HG02852 (cell line): ENCODE data around the gene MET.
"Not testable (repeated sequence)": the region's sequence is repeated elsewhere in the genome, so short reads cannot be mapped to it uniquely, and the experiment has no call there.

Source experiments
- ATAC-seq: cut with Tn5 transposase; IDR thresholded peaks from one replicate; pipeline ENCODE4 v1.9.1; 2021; ENCODE audit warnings: mild to moderate bottlenecking, moderate library complexity; ENCODE audit not compliant: unreplicated experiment

MET gene

DNA sequence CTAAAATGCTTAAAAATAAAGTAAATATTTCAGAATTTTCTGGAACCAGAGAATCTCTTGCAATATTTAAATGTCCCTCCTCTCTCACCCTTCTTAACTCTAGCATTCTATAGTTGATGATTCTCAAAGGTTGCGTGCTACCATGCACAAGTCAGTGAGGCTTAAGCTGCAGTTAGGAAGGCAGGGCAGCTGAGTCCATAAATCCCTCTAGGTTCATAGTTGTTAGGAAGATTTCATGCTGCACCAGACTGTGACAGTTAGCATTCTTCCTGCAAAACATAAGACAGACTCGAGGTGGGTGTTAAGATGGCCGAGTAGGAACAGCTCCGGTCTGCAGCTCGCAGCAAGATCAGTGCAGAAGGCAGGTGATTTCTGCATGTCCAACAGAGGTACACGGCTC, 70.6 kb downstream of the MET start:
- ATAC-seq, result no peak

DNA sequence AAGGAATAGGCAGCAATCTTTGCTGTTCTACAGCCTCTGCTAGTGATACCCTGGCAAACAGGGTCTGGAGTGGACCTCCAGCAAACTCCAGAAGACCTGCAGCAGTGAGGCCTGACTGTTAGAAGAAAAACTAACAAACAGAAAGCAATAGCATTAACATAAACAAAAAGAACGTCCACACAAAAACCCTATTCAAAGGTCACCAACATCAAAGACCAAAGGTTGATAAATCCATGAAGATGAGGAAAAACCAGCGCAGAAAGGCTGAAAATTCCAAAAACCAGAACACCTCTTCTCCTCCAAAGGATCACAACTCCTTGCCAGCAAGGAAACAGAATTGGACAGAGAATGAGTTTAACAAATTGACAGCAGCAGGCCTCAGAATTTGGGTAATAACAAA, 71.8 kb downstream of the MET start:
- ATAC-seq, result not testable (repeated sequence)

DNA sequence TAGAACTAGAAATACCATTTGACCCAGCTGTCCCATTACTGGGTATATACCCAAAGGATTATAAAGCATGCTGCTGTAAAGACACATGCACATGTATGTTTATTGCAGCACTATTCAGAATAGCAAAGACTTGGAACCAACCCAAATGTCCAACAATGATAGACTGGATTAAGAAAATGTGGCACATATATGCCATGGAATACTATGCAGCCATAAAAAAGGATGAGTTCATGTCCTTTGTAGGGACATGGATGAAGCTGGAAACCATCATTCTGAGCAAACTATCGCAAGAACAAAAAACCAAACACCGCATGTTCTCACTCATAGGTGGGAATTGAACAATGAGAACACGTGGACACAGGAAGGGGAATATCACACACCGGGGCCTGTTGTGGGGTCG, 74.4 kb downstream of the MET start:
- not testable (repeated sequence) for ATAC-seq

DNA sequence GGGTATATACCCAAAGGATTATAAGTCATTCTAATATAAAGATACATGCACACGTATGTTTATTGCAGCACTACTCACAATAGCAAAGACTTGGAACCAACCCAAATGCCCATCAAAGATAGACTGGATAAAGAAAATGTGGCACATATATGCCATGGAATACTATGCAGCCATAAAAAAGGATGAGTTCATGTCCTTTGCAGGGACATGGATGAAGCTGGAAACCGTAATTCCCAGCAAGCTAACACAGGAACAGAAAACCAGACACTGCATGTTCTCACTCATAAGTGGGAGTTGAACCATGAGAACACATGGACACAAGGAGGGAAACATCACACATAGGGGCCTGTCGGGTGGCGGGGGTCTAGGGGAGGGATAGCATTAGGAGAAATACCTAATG, 79.1 kb downstream of the MET start:
- not testable (repeated sequence) for ATAC-seq

DNA sequence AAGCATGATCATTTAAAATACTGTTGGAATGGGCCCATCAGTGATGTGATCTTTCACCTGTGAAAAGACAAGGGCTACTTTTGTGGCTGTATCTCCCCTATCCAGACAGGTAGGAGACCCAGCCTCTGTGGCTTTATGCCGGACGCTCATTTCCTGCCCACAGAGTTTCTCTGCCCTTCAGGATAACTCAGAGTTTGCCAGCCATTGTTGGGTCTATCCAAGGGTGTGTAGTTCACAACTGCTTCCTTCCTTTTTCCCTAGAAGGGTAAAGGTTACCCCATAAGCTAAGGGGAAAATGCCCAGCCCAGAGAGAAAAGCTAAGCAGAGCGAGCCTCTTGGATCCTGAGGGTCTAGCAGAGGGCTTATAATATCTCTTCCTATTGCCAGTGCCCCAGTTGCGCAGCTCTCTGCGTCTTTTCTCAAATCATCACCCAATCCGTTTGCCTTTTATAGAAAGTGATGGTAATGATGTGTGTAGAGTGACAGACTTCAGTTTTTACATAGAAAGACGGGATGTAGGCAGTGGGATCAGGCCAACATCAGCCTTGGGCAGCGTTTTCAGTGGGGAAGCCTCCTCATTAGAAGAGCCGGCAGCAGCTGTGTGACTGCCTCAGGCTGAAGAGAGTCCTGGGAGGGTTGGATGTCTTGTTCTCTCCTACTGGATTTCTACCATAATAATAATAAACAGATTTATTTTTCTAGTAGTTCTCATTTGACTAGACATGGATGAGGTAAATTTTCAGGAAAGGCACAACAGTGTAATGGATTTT, 80.5 kb downstream of the MET start:
- no peak for ATAC-seq

DNA sequence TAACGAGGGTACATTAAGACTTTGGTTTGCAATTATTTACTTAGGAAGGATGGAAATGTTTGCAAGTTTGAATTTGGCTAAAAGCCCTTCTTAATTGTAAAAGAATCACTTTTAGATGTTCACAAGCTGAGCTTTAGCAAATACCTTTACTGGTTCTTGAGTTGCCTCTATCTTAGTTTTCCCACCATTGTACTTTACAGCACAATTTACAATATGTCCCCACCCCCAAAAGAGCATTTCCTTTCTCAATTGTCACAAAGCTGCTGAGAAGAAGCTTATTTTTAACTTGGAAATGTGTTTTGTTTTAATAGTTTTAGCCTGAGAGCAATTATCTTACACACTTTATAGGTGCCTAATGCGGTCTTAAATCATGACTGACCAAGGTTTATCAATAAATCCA, 81.1 kb downstream of the MET start:
- ATAC-seq, result no peak

DNA sequence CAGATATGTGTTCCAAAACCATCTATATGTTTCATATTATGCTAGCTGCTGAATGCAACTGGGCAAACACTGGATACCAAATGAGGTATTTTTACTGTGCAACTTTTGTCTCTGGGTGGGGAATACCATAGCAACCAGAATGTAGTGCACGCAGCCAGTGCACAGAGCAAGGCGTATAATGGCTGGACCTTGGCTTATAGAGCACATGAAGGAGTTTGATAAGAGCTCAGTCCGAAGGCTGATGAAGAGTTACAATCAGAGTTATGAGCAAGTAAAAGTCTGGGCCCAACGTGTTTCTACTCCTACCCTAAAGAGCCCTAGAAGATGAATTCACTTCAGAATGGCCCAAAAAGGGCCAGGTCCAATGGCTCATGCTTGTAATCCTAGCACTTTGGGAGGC, 82.2 kb downstream of the MET start:
- no peak for ATAC-seq

DNA sequence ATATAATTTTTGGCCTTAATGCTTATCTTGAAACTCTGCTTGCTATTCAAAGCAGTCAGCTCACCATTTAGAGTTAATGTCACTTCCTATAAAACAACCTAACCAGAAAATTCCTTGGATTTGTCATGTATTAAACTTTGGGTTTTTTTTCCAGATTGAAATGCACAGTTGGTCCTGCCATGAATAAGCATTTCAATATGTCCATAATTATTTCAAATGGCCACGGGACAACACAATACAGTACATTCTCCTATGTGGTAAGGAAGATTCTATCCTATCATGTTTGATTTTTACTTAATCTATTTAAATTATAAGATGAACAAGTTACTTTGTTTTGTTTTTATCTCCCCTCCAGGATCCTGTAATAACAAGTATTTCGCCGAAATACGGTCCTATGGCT, 85.3 kb downstream of the MET start:
- no peak for ATAC-seq

DNA sequence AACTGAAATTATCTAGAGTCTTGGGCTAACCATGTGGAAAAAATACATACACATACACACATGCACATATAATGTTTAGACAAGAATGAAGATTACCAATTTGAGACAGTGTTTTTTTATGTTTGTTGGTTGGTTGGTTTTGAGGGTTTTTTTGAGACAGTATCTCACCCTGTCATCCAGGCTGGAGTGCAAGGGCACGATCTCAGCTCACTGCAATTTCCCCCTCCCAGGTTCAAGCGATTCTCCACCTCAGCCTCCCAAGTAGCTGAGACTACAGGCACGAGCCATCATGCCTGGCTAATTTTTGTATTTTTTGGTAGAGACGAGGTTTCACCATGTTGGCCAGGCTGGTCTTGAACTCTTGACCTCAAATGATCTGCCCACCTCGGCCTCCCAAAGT, 87.6 kb downstream of the MET start:
- ATAC-seq, result not testable (repeated sequence)

DNA sequence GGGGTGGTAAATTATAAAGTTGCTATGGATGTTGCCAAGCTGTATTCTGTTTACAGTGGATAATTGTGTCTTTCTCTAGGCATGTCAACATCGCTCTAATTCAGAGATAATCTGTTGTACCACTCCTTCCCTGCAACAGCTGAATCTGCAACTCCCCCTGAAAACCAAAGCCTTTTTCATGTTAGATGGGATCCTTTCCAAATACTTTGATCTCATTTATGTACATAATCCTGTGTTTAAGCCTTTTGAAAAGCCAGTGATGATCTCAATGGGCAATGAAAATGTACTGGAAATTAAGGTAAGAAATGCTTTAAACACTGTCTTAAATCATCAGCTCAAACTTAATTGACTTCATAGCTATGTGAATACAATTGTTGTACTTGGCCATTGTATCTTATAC, 91.0 kb downstream of the MET start:
- ATAC-seq, result no peak

DNA sequence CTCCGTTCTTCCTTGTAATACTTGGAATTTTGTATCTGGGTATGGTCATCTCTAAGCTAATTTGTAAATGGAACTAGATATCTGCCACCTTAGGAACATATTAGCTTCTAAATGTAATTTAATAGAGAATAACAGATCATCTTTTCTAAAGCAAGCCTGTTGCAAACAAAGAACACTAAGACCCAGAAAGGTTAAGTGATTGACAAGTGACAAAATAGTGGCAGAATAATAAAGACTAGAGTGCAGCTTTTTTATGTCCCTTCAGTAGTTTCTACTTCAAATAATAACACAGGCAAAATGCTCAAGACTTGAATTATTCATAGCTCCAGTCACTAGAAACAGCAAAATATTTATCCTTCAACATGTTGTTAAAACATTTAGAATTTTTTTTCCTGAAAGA, 91.7 kb downstream of the MET start:
- ATAC-seq, result no peak

DNA sequence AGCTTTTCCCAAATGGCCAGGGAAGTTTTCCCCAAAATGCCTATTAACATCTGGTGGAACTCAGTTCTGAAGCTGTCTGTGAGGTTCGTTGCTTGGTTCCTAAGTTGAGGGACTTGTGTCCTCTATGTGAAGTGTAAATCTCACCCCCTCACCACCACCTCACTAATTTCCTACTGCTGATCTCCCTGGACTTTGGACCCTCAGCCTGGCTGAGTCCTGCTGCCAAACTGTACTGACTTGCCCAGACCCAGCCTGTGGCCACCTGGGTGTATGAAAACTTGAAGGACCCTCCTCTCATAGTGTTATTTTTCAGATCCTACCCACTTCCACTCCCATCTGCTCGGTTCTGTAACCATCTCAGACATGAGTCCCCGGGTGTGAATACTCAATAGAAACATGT, 94.9 kb downstream of the MET start:
- no peak for ATAC-seq

DNA sequence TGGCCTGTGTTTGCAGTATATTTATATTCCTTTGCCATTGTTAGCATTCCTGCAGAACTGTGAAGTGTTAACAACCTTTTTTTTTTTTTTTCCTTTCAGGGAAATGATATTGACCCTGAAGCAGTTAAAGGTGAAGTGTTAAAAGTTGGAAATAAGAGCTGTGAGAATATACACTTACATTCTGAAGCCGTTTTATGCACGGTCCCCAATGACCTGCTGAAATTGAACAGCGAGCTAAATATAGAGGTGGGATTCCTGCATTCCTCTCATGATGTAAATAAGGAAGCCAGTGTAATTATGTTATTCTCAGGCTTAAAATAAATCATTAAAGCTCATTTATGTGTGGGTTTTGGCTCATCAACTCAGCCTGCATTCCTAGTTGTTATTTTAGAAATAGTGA, 97.5 kb downstream of the MET start:
- no peak for ATAC-seq

DNA sequence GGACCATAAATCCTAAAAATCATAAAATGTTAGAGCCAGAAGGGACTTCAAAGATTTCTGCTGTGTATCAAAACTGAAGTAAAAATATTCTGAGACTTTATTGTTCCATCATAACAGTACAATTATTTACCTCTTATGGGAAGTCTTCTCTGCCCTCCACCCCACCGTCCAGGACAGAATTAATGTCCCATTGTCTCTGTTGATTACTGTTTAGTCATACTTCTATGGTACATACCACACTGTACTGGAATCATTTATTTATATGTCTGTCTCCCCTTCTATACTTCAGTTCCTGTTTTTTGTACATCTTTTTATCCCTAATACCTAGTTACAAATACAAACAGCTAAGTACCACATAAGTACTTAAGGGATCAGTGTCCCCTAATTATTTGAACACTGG, 98.9 kb downstream of the MET start:
- no peak for ATAC-seq

DNA sequence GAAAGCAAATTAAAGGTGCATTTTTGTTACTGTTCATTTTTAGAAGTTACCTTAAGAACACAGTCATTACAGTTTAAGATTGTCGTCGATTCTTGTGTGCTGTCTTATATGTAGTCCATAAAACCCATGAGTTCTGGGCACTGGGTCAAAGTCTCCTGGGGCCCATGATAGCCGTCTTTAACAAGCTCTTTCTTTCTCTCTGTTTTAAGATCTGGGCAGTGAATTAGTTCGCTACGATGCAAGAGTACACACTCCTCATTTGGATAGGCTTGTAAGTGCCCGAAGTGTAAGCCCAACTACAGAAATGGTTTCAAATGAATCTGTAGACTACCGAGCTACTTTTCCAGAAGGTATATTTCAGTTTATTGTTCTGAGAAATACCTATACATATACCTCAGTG, 99.6 kb downstream of the MET start:
- ATAC-seq, result no peak

DNA sequence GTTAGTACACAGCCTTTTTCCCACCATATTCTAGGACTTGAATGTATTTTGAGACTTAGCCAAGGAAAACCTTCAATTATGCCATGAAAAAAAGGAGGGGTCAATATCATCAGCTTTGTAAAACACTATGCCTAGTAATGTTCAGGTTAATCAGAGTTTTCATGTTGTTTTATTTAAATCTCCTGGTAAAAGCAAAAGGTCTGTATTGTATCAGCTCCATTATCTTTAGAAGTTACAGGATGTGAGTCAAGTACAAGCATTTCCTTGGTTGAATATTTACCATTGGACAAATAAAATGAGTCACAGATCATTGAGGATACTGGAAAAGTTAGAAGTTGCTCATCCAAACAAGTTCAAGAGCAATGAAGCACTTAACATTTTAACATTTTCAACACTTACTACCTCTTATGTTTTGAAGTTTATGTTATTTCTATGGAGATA, 100.4 kb downstream of the MET start:
- no peak for ATAC-seq

DNA sequence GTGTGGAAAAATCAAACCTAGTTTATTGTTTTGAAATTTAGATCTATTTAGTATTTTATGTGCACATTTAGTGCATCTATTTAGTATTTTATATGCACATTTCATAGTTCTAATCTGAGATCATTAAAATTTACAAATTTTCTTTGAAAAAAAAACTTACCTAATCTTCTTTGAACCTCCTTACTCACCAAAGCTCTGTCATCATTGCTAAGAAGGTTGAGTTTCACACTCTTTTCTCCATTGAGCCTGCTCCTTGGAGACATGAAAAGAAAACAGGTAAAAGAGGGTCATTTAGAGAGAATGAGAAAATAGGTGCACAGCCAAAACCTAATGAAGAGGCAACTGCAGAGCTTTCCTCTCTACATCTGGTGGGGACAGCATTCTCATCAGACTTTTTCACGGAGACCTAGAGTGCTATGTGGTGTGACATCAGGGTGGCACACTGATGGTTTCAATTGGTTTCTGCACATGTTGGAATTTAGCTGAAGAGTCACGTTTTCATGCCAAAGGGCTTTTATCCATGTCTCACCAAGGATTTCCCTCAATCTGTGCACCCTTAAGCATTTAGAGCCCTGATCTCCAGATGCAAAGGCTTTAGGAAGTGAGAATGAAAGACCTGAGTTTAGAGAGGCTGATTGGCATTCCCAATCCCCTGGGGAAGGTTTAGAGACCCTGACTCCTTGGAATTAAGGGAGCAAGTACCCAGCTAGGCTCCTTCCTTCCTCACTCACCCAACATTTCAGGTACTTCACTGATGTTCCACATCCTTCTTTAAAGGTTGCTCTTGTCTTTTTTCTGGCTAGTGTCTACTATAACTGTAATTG, 101.1 kb downstream of the MET start:
- no peak for ATAC-seq

DNA sequence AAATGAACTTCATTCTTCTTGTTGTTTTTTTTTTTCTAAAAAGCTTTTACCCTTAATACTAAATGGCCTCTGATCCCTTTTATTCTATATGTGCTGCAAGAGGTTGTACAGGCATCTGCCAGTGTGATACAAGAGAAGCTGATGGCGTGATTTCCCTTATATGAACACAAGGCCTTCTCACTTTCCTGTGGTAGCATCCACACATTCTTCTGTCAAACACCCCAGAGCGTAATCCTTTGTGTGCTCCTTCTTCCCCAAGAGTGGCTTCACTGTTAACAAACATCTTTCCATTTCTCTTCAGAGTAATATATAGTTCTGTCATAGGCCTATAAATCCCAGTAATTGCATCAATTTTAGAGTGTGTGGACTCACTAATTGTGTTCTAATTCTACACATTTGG, 104.0 kb downstream of the MET start:
- ATAC-seq, result no peak

DNA sequence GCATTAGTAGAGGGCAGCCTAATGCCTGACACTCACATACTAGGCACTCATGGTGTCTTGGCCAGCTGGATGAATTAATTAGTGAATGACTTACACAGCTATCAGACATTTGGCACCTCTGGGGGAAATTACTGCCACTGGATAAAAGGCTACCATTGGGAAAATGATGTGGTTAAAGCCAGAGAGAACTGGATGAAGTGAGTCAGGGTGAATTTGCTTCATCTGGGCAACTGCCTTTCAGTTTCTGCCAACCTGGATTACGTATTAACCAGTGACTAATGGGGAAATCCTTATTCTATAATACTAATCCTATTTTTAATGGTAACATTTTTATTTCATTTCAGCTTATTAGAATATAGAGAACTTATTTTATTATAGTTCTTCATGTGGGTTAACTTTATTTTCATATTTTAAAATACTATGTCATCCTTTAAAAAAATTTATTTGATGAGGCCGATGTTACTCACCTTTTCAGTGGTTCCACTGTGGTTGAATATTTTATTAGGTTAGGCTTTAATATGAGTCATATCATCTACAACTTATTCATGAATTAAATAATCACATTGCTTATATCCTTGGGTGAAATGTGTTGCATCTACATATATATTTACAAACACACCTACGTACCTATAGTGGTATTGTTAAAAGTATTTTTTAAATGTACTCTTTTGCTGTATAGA, 104.8 kb downstream of the MET start:
- no peak for ATAC-seq

DNA sequence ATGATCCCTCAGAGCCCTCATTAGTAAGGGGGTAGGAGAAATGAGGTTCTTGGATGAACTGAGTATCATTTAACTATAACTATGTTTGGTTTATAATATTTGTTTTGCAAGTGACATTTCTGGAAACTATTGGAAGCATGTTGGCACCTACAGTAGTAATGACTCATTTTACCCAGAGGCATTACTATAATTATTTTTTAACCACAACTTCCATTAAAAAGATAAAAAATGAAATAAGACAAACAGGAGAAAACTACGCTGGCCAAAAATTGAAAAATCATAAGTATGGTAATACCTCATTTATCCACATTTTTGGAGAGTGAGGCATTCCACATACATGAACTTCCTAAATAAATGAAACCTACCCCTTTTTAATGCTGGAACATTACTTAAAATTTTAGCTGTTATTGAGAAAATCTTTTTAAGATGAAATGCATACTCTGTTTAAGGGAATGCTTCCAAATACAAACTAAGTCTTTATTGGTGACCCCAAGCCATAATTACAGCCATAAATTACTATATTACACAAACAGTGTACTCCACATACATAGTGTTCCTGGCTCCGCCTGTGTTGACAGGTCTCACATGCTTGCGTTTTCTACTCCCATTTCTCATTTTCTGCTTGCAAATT, 105.8 kb downstream of the MET start:
- ATAC-seq, result no peak

DNA sequence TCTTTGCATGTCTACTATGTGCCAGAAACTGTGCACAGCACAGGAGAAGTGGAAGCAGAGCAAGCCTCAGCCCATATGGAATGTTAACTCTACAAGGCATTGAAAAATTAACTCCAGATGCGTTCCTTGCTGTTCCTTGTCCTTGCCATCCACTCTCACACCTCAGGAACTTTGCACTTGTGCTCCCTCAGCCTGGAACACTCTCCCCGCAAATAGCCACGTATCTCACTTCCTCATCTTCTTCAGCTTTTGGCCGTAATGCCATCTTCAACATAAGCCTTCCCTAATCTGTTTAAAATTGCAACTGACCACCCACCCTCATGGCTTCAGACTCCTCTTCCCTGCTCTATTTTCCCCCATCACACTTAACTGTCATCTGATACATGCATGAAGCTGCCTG, 107.2 kb downstream of the MET start:
- no peak for ATAC-seq
